Measurements from ENCODE around the gene TTI1.

Gene TTI1

DNA sequence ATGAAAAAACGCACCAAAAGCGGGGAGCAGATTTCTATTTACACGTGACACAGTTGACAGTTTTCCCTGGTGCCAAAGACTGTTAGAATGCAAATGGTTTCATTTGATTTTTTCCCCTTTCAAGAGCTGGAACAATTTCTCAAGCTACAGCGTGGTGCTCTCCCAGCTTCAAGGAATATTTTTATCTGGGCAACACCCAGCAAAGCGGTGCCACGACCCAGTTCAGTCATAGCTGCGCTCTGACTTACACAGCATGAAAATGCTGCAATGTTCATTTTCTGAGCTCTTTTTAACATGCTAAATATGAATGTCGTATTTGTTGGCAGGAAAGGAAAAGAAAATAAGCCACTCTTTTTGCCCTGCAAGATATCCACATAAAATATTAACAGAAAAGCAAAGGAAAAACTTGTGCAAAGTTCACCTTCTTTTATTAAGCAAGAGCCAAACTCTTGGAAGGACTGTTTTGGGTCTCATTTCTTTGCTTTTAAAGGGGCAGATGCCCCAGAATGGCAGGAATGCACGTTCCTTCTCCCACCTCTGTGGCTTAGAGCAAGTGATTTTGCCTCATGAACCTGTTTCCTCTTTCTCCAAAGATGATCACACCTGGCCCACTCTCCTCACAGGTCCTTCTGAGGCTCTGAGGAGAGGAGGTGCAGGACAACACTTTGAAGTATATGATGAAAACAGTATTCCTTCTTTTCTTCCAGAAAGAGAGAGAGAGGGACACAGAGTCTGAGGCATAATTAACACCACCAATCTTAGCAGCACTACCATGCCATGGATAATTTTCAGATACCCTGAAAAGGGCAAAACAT, 47.0 kb downstream of the TTI1 start:
- no peak overlapping the region for H3K4me3 ChIP-seq (ENCODE audit: low read length)
- no peak for DNase-seq (ENCODE audit: low read depth)
- TF ChIP-seq CTCF (IDR thresholded peaks at IDR 0.05; ENCODE audit: insufficient read depth, low read depth, low read length, missing control alignments) = no peak

DNA sequence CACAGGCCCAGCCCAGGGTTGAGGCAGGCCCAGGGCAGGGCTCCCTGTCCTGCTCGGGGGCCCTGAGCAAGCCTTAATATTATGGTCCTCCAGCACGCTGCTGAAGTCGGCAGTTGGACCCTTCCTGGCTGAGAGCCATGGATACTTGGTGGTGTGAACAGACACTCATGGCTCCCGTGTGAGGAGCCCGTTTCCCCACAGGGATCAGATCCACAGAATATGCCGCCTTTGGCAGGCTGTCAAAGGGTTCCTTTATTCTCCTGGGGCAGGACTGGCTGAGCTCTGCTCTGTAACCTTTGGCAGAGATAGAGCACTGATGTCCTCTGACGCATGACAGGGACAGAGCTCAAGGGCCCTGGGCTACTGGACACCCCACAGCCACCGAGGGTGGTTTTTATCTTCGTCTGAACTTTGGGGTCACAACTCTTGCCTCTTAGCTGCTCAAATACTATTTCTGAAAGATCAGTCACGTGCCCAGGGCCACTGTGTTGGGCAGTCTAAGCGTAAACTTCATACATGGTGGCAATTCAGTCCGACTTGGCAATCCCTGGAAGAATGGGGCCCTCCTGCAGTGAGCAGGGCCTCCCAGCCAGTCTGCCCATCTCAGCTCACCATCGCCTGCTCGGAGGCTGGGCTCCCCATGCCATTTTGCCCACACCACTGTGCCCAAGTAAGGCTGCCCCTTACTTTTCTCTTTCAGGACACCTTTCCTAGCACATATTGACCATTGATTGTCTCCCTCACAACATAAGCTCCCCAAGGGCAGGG, 49.1 kb downstream of the TTI1 start:
- TF ChIP-seq CTCF (IDR thresholded peaks at IDR 0.05; ENCODE audit: insufficient read depth, low read depth, low read length, missing control alignments) = no peak
- H3K4me3 ChIP-seq (ENCODE audit: low read length) = no peak overlapping the region
- no peak for DNase-seq (ENCODE audit: low read depth)

DNA sequence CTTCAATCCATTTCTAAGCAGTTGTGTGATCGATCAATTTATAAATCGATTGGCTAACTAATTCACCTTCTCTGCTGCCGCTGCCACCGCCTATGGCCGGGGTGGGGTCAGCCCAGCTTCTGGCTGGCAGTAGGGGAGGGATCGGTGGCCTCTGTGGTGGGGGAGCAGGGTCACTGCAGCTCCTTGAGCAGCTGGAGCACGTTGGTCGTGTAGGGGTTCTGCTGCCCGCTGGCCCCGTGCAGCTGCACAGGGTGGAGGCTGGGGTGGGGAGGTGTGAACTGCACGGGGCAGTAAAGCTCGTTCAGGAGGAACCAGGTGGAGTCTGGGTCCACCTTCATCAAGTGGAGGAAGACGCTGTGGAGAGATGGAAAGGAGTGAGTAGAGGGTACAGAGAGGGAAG, 50.0 kb downstream of the TTI1 start:
- no peak overlapping the region for H3K4me3 ChIP-seq (ENCODE audit: low read length)
- TF ChIP-seq CTCF (IDR thresholded peaks at IDR 0.05; ENCODE audit: insufficient read depth, low read depth, low read length, missing control alignments) = no peak
- no peak for DNase-seq (ENCODE audit: low read depth)

DNA sequence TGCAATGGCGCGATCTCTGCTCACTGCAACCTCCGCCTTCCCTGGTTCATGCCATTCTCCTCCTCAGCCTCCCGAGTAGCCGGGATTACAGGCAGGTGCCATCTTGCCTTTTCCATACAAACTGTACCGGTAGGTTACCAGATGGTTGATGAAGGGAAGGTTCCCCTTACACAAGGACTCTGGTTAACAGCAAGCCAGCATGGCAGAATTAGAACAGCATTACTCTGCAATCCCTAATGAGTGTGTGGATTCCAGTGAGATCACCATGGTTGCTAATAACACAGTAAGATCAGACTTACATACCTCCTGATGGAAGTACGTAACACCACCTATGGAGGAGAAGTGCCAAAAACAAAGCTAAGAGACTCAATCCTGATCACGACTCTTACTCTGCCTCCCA, 51.7 kb downstream of the TTI1 start:
- H3K4me3 ChIP-seq (ENCODE audit: low read length) = no peak overlapping the region
- TF ChIP-seq CTCF (IDR thresholded peaks at IDR 0.05; ENCODE audit: insufficient read depth, low read depth, low read length, missing control alignments) = no peak
- no peak for DNase-seq (ENCODE audit: low read depth)

DNA sequence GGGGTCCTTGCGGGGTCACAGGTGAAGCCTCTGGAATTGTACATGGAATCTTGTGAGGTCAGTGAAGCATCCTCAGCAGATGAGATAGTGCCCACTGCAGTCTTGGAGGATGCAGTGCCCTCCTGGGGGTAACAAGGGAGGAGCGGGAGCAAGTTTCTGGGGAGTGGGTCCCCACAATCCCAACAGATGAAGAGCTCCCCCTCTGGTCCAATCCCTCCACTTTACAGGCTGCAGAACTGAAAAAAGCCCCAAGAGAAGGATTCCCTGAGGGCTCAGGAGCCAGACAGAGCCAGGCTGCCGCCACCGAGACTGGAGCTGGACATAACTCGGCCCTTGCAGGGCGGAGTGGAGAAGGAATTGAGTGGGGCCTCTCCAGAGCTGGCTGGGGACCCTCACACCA, 52.4 kb downstream of the TTI1 start:
- H3K4me3 ChIP-seq (ENCODE audit: low read length) = no peak overlapping the region
- DNase-seq (ENCODE audit: low read depth) = no peak
- no peak for TF ChIP-seq CTCF (IDR thresholded peaks at IDR 0.05; ENCODE audit: insufficient read depth, low read depth, low read length, missing control alignments)

DNA sequence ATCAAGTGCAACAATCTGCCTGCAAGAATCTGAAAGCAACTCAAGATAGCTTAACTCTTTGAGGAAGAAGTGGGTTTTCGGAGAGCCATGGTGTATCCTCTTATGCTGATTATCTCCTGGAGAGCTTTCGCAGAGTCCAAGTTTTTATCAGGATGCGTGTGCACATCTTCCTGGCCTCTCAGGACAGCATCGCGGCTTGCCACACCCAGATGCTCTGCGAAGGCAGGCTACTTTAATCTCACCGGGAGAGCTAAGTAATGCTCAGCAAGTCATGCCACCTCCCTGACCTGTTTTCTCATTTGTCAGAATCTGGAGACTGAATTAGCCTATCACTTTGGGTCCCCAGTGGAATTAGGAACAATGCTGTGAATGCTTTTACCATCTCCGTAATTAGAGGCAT, 52.9 kb downstream of the TTI1 start:
- no peak overlapping the region for H3K4me3 ChIP-seq (ENCODE audit: low read length)
- no peak for TF ChIP-seq CTCF (IDR thresholded peaks at IDR 0.05; ENCODE audit: insufficient read depth, low read depth, low read length, missing control alignments)
- DNase-seq (ENCODE audit: low read depth) = no peak

Data from epithelial cell of esophagus (primary cell).